Thoracic aorta (tissue), 2 donors: ENCODE results near the gene MACROH2A1. TPM values are rescaled to one million over a fixed set of nuclear protein-coding genes. Genes with fewer than 3 reads are reported as not detected.
"Not testable (repeated sequence)": the region's sequence is repeated elsewhere in the genome, so short reads cannot be mapped to it uniquely, and the experiment has no call there.

Experiments used
- ATAC-seq: fragments of 150-250 bp; one replicate; pipeline ENCODE4 v1.8.0; 2017; ENCODE audit warnings: low read depth; ENCODE audit not compliant: insufficient number of reproducible peaks, low FRiP score
- DNase-seq: peaks from one replicate; pipeline ENCODE4 v3.0.0-alpha.2; 2020; ENCODE audit warnings: low spot score
- H3K27ac ChIP-seq, 2 donors: fragments of 200-600 bp; sonication (generic); 1 replicate in 1 of 2; 2 replicates in 1 of 2; pipeline ENCODE4 v1.5.1; 2016; ENCODE audit warnings: mild to moderate bottlenecking in 2 of 2, moderate library complexity in 2 of 2
- H3K27me3 ChIP-seq: fragments of 200-600 bp; sonication (generic); replicated peaks from 2 replicates; pipeline ENCODE4 v1.6.0; 2016; ENCODE audit warnings: mild to moderate bottlenecking; ENCODE audit not compliant: insufficient read depth
- H3K36me3 ChIP-seq: fragments of 200-600 bp; sonication (generic); one replicate; pipeline ENCODE4 v1.5.1; 2016
- H3K4me1 ChIP-seq, 2 donors: fragments of 200-600 bp; sonication (generic); 1 replicate in 1 of 2; 2 replicates in 1 of 2; pipeline versions ENCODE4 v1.5.1 to v1.6.0; 2016; ENCODE audit warnings: low read depth in 2 of 2, mild to moderate bottlenecking in 1 of 2; ENCODE audit not compliant: control insufficient read depth in 1 of 2
- H3K4me3 ChIP-seq: fragments of 200-600 bp; sonication (generic); 2 replicates; pipeline ENCODE4 v1.5.1; 2016; ENCODE audit warnings: mild to moderate bottlenecking
- H3K9me3 ChIP-seq: fragments of 200-600 bp; sonication (generic); 2 replicates; pipeline ENCODE4 v1.5.1; 2016
- CTCF ChIP-seq: fragments of 200-600 bp; sonication (generic); IDR thresholded peaks from one replicate; pipeline ENCODE4 v1.5.1; 2019; ENCODE audit warnings: antibody characterized with exemption
- total RNA-seq, 2 donors: library from RNA; depleted of rRNA; stranded (reverse); fragments of >200 nt; gene quantifications; one replicate each; pipeline versions ENCODE4 v1.1.0 to v1.2.3, GENCODE V29; 2016

The MACROH2A1 gene
- total RNA-seq, 2 donors from 2014 or later: 153 to 192 TPM

GRCh38 chr5:135365281-135365680, 33.8 kb downstream of the MACROH2A1 start:
- Histone ChIP-seq H3K27ac (no peak overlapping the region), H3K4me1 (no peaks in the 10 kb centered on the region), H3K4me3 (no peak overlapping the region), H3K27me3 (no peaks in the 10 kb centered on the region), H3K9me3 (no peaks in the 10 kb centered on the region), H3K36me3 (peaks cover 12% of the 10 kb centered on the region)
- ATAC-seq (no peak), DNase-seq (no peak)
- TF ChIP-seq CTCF: no peak

GRCh38 chr5:135364421-135365262, 34.4 kb downstream of the MACROH2A1 start:
- ATAC-seq (no peak), DNase-seq (no peak)
- H3K9me3 ChIP-seq: no peaks in the 10 kb centered on the region
- no peaks in the 10 kb centered on the region for H3K27me3 ChIP-seq
- no peak overlapping the region for H3K4me3 ChIP-seq
- peaks cover 17% of the 10 kb centered on the region for H3K36me3 ChIP-seq
- H3K27ac ChIP-seq: no peak overlapping the region
- TF ChIP-seq CTCF: no peak
- no peaks in the 10 kb centered on the region for H3K4me1 ChIP-seq

- not testable (repeated sequence) for H3K4me3 ChIP-seq
- peaks cover 17% of the 10 kb centered on the region for H3K36me3 ChIP-seq
These were observed 35.7 kb downstream of the MACROH2A1 start for GRCh38 chr5:135363342-135363741.

GRCh38 chr5:135362102-135362501, 36.9 kb downstream of the MACROH2A1 start:
- H3K9me3 ChIP-seq: no peaks in the 10 kb centered on the region
- ATAC-seq (no peak), DNase-seq (no peak)
- H3K36me3 ChIP-seq: peaks cover 10% of the 10 kb centered on the region
- H3K4me3 ChIP-seq: no peak overlapping the region
- H3K4me1 ChIP-seq: peaks cover 0 to 3% of the 10 kb centered on the region in 2 donors
- TF ChIP-seq CTCF: no peak
- H3K27me3 ChIP-seq: no peaks in the 10 kb centered on the region
- H3K27ac ChIP-seq: no peak overlapping the region

More at GRCh38 chr5:135363342-135363741, 35.7 kb downstream of the MACROH2A1 start:
- H3K27me3 ChIP-seq, ATAC-seq, H3K4me1 ChIP-seq, H3K27ac ChIP-seq, H3K9me3 ChIP-seq, DNase-seq: not testable (repeated sequence)

- H3K27ac ChIP-seq: no peak overlapping the region
- no peaks in the 10 kb centered on the region for H3K9me3 ChIP-seq
- no peaks in the 10 kb centered on the region for H3K27me3 ChIP-seq
- TF ChIP-seq CTCF: no peak
- H3K36me3 ChIP-seq: peaks cover 10% of the 10 kb centered on the region
- H3K4me3 ChIP-seq: no peak overlapping the region
- DNase-seq (no peak), ATAC-seq (no peak)
- peaks cover 9 to 14% of the 10 kb centered on the region in 2 donors for H3K4me1 ChIP-seq
These were observed 38.5 kb downstream of the MACROH2A1 start for GRCh38 chr5:135360278-135361274.
